Measurements from ENCODE around the gene TOMM40. TPM values are rescaled to one million over a fixed set of nuclear protein-coding genes. Genes with fewer than 3 reads are reported as not detected.
A peak's percentile ranks its signal among the peaks of the same experiment; 100 is the strongest.

TOMM40 gene
- total and polyA plus RNA-seq, 9 of the 15 experiments (the other 6 are each of a cell fraction or from before 2014, with no cell fraction given) = 0.89 to 290 (median 160) TPM

GRCh38 chr19:44908074-44908835 is 17.2 kb downstream of the TOMM40 start:
- in situ Hi-C loops (cut with MboI) = no loop called here
- POLR2A ChIA-PET = interaction anchor here (1.1 to 1.2 kb wide), 2 partner anchors 8 to 24 kb away, joined by 3 to 4 read pairs; no protein-coding TSS in a partner anchor

More at GRCh38 chr19:44908074-44908835, 17.2 kb downstream of the TOMM40 start:
- WGBS (ENCODE audit: insufficient coverage, low coverage, missing lambda C conversion rate) = 95% methylated on average over 21 of the region's 46 CpGs
- no peak overlapping the region for H3K4me3 ChIP-seq
- no peaks in the 10 kb centered on the region for H4K20me1 ChIP-seq (replicated peaks; ENCODE audit: control insufficient read depth, insufficient read depth, low read length)
- no peaks in the 10 kb centered on the region for H3K27me3 ChIP-seq (ENCODE audit: control insufficient read depth in 2 of 2, insufficient read depth in 2 of 2, low read length in 2 of 2)
- no peak overlapping the region for H3K27ac ChIP-seq (ENCODE audit: extremely low read depth, low read depth, low read length)
- DNase-seq (ENCODE audit: extremely low read depth in 1 of 4, low spot score in 3 of 4) (no peak), ATAC-seq (no peak), FAIRE-seq (no peak)
- peaks cover 47 to 95% of the 10 kb centered on the region in 2 experiments for H3K4me1 ChIP-seq (replicated peaks in 1 of 2; ENCODE audit: control insufficient read depth in 2 of 2, insufficient read depth in 2 of 2, low read length in 2 of 2)
- intact Hi-C loops (cut with micrococcal nuclease) = no loop called here
- no peak overlapping the region for H2AFZ ChIP-seq (ENCODE audit: low read depth, low read length)
- H3K4me2 ChIP-seq (ENCODE audit: insufficient read depth, low read length) = no peak overlapping the region
- H3K9me3 ChIP-seq (replicated peaks; ENCODE audit: control insufficient read depth, insufficient read depth, low read depth, low read length) = no peaks in the 10 kb centered on the region
- TF ChIP-seq FOXK1 (CRISPR knock-in tag; IDR thresholded peaks at IDR 0.05; ENCODE audit: borderline replicate concordance) (no peak), ZNF121 (CRISPR knock-in tag; conservative IDR thresholded peaks at IDR 0.05) (peak; percentile 51; the same call in 1 of the 2 replicates), HLTF (IDR thresholded peaks at IDR 0.05) (no peak), MXD1 (CRISPR knock-in tag; IDR thresholded peaks at IDR 0.05; ENCODE audit: borderline replicate concordance, poor library complexity, severe bottlenecking) (no peak)
- peak overlapping the region in 1 of 2 experiments; percentile 43; a peak in 1 of 4 replicates for H3K9ac ChIP-seq (ENCODE audit: insufficient read depth in 1 of 2, low read depth in 2 of 2, low read length in 2 of 2)
- CTCF ChIA-PET (ENCODE audit: low intra/inter-chr PET ratio) = no interaction called here
- peaks cover 33% of the 10 kb centered on the region; the same call in 2 of the 3 replicates for H3K36me3 ChIP-seq (ENCODE audit: control insufficient read depth, insufficient read depth, low read length)
- no TSS peak for BruUV-seq (replicated peaks)
- H3K9me1 ChIP-seq (ENCODE audit: control insufficient read depth, insufficient read depth, low read length) = no peaks in the 10 kb centered on the region
- H3K79me2 ChIP-seq (ENCODE audit: control insufficient read depth, insufficient read depth, low read length) = no peaks in the 10 kb centered on the region; the same call in 2 of the 3 replicates

Measured in K562 (cell line).